ENCODE data around the gene RLF. TPM values are rescaled to one million over a fixed set of nuclear protein-coding genes. Genes with fewer than 3 reads are reported as not detected.

RLF gene, protein sequence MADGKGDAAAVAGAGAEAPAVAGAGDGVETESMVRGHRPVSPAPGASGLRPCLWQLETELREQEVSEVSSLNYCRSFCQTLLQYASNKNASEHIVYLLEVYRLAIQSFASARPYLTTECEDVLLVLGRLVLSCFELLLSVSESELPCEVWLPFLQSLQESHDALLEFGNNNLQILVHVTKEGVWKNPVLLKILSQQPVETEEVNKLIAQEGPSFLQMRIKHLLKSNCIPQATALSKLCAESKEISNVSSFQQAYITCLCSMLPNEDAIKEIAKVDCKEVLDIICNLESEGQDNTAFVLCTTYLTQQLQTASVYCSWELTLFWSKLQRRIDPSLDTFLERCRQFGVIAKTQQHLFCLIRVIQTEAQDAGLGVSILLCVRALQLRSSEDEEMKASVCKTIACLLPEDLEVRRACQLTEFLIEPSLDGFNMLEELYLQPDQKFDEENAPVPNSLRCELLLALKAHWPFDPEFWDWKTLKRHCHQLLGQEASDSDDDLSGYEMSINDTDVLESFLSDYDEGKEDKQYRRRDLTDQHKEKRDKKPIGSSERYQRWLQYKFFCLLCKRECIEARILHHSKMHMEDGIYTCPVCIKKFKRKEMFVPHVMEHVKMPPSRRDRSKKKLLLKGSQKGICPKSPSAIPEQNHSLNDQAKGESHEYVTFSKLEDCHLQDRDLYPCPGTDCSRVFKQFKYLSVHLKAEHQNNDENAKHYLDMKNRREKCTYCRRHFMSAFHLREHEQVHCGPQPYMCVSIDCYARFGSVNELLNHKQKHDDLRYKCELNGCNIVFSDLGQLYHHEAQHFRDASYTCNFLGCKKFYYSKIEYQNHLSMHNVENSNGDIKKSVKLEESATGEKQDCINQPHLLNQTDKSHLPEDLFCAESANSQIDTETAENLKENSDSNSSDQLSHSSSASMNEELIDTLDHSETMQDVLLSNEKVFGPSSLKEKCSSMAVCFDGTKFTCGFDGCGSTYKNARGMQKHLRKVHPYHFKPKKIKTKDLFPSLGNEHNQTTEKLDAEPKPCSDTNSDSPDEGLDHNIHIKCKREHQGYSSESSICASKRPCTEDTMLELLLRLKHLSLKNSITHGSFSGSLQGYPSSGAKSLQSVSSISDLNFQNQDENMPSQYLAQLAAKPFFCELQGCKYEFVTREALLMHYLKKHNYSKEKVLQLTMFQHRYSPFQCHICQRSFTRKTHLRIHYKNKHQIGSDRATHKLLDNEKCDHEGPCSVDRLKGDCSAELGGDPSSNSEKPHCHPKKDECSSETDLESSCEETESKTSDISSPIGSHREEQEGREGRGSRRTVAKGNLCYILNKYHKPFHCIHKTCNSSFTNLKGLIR (N-terminal part only)
- total RNA-seq (ENCODE audit: unreplicated experiment), result 18.0 TPM
- long read RNA-seq, full-length matches to known transcripts, result 10 of 14 reads
- long read RNA-seq, partial matches to known transcripts, result 2 of 14 reads
- long read RNA-seq, other reads (novel, unspliced or antisense), result 2 of 14 reads

DNA sequence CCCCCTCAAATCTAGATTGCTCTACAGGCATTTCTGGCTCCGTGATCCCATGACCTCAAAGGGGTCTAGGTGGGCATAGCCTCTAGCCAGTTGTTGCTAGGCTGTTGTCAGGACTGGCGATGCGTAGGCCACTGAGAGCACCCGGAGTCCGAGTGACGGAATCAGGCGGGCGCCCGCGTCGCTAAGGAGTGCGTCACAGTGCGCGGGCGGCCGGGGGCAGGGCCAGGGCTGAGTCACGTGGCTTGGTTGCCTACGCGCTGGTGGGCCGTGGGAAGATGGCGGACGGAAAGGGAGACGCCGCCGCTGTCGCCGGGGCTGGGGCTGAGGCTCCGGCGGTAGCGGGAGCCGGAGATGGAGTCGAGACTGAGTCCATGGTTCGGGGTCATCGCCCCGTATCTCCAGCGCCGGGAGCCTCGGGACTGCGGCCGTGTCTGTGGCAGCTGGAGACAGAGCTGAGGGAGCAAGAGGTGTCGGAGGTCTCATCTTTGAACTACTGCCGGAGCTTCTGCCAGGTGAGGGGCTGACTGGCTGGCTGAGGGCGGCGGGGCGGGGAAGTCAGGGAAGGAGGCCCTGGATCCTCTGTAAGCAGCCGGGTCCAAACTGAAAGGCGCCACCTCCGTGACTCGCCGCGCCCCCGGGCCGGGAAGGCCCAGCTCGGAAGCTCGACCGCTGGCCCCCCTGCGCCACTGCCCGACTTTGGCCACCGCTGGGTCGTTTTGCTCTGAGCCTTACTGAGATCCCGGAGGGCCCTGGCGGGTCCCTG, at the start of gene RLF:
Gene RLF (plus strand): TSS at position 263 of the 763 bp plus-strand sequence. CDS start 13 bp downstream, at position 276.
- peak within 1 kb of the TSS; percentile 99 for H3K27ac Mint-ChIP-seq (ENCODE audit: unreplicated experiment)

GRCh38 chr1:40114400-40114799, 46.8 kb upstream of the RLF start:
- TF ChIP-seq, protein P1, sequence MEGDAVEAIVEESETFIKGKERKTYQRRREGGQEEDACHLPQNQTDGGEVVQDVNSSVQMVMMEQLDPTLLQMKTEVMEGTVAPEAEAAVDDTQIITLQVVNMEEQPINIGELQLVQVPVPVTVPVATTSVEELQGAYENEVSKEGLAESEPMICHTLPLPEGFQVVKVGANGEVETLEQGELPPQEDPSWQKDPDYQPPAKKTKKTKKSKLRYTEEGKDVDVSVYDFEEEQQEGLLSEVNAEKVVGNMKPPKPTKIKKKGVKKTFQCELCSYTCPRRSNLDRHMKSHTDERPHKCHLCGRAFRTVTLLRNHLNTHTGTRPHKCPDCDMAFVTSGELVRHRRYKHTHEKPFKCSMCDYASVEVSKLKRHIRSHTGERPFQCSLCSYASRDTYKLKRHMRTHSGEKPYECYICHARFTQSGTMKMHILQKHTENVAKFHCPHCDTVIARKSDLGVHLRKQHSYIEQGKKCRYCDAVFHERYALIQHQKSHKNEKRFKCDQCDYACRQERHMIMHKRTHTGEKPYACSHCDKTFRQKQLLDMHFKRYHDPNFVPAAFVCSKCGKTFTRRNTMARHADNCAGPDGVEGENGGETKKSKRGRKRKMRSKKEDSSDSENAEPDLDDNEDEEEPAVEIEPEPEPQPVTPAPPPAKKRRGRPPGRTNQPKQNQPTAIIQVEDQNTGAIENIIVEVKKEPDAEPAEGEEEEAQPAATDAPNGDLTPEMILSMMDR (IDR thresholded peaks at IDR 0.05; ENCODE audit: unreplicated experiment), result no peak
- Mint-ChIP-seq H3K27ac (ENCODE audit: unreplicated experiment) (no peak overlapping the region), H3K4me3 (ENCODE audit: unreplicated experiment) (no peak overlapping the region), H3K36me3 (ENCODE audit: low read depth, unreplicated experiment) (no peaks in the 10 kb centered on the region), H3K9me3 (ENCODE audit: unreplicated experiment) (no peaks in the 10 kb centered on the region), H3K4me1 (ENCODE audit: unreplicated experiment) (no peaks in the 10 kb centered on the region), H3K27me3 (ENCODE audit: unreplicated experiment) (no peaks in the 10 kb centered on the region)
- no peak for DNase-seq (ENCODE audit: low spot score)

More for the DNA sequence above, at the start of gene RLF:
- peak; percentile 96 for DNase-seq (ENCODE audit: low spot score)
- Mint-ChIP-seq H3K4me3 (ENCODE audit: unreplicated experiment) (no peak within 1 kb of the TSS), H3K4me1 (ENCODE audit: unreplicated experiment) (peaks cover 16% of the 10 kb centered on the region), H3K9me3 (ENCODE audit: unreplicated experiment) (no peaks in the 10 kb centered on the region), H3K36me3 (ENCODE audit: low read depth, unreplicated experiment) (no peaks in the 10 kb centered on the region), H3K27me3 (ENCODE audit: unreplicated experiment) (peaks cover 2% of the 10 kb centered on the region)
- TF ChIP-seq, protein P1 (IDR thresholded peaks at IDR 0.05; ENCODE audit: unreplicated experiment), result no peak

GRCh38 chr1:40120128-40120527, 41.1 kb upstream of the RLF start:
- Mint-ChIP-seq H3K4me3 (ENCODE audit: unreplicated experiment) (no peak overlapping the region), H3K4me1 (ENCODE audit: unreplicated experiment) (no peaks in the 10 kb centered on the region), H3K27me3 (ENCODE audit: unreplicated experiment) (no peaks in the 10 kb centered on the region), H3K9me3 (ENCODE audit: unreplicated experiment) (no peaks in the 10 kb centered on the region), H3K36me3 (ENCODE audit: low read depth, unreplicated experiment) (no peaks in the 10 kb centered on the region), H3K27ac (ENCODE audit: unreplicated experiment) (no peak overlapping the region)
- TF ChIP-seq, protein P1 (IDR thresholded peaks at IDR 0.05; ENCODE audit: unreplicated experiment), result no peak
- no peak for DNase-seq (ENCODE audit: low spot score)

DNA sequence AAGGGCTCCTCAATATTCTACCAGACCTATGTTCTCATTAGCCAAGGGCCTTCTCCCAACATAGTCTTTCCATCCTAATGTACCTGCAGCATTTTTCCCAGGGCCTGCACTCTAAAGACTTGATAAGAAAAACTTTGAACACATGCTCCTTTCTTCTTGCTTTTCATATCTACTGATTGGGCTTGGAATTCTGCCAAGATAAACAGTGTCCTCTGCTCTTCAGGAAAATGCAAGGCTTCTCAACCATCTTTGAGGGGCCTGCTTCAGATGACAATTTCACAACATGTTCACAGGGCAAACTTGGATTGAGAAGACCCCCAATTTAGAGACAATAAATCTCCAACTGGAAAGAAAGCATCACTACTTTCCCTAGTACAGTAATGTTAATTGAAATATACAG, 38.3 kb upstream of the RLF start:
- Mint-ChIP-seq H3K27ac (ENCODE audit: unreplicated experiment) (no peak overlapping the region), H3K36me3 (ENCODE audit: low read depth, unreplicated experiment) (no peaks in the 10 kb centered on the region), H3K4me3 (ENCODE audit: unreplicated experiment) (no peak overlapping the region), H3K4me1 (ENCODE audit: unreplicated experiment) (no peaks in the 10 kb centered on the region), H3K9me3 (ENCODE audit: unreplicated experiment) (no peaks in the 10 kb centered on the region), H3K27me3 (ENCODE audit: unreplicated experiment) (peaks cover 2% of the 10 kb centered on the region)
- no peak for DNase-seq (ENCODE audit: low spot score)
- TF ChIP-seq, protein P1 (IDR thresholded peaks at IDR 0.05; ENCODE audit: unreplicated experiment), result no peak

All from endothelial cell (in vitro differentiated cells).